HepG2 (cell line): ENCODE data around the gene ENTPD5. TPM values are rescaled to one million over a fixed set of nuclear protein-coding genes. Genes with fewer than 3 reads are reported as not detected.

Source experiments
- ATAC-seq: fragments of 200-7000 bp; cut with Tn5 transposase; 3 replicates; pipeline ENCODE4 v1.9.1; 2020; ENCODE audit warnings: mild to moderate bottlenecking, moderate library complexity
- BruUV-seq: library from RNA; stranded (reverse); fragments of 400-500 nt; replicated peaks from 2 replicates; lab custom pipeline; 2021; lab: Mats Ljungman, UMichigan
- CTCF ChIA-PET: fragments of 300-600 bp; formaldehyde crosslinking; extraction: SDS; loops from one replicate; lab custom pipeline; 2021; ENCODE audit warnings: low total read pairs, inconsistent platforms, low intra/inter-chr PET ratio; lab: Yijun Ruan, JAX
- POLR2A ChIA-PET: fragments of 350-600 bp; sonication (Branson Sonifier 250); formaldehyde crosslinking; loops from one replicate; lab custom pipeline; 2020; ENCODE audit warnings: antibody characterized with exemption, inconsistent platforms; lab: Yijun Ruan, JAX
- DNase-seq: peaks from one replicate; pipeline ENCODE4 v3.0.0-alpha.2; 2015; ENCODE audit warnings: low spot score
- FAIRE-seq: peaks from 3 replicates; lab custom pipeline; 2011; peaks lifted over from hg19 to GRCh38; lab: Jason Lieb, UNC
- H2AFZ ChIP-seq: one replicate; pipeline ENCODE4 v1.6.1; 2011; ENCODE audit warnings: low read length, inconsistent platforms
- H3K27ac ChIP-seq: fragments of 300-600 bp; 3 replicates; pipeline ENCODE4 v1.8.0; 2011; ENCODE audit warnings: mixed run types, mild to moderate bottlenecking, mixed read lengths, low read length, inconsistent platforms; ENCODE audit not compliant: insufficient read depth; ENCODE audit errors: extremely low read length
- H3K27me3 ChIP-seq, 2 experiments: fragments of 200-600 bp in 1 of 2; 2 replicates in 1 of 2; 3 replicates in 1 of 2; pipeline versions ENCODE4 v1.6.0 to v1.8.0; 2011; ENCODE audit warnings: low read length in 2 of 2, mild to moderate bottlenecking in 2 of 2, moderate library complexity in 2 of 2, inconsistent platforms in 1 of 2; ENCODE audit not compliant: insufficient read depth in 2 of 2, control insufficient read depth in 1 of 2
- H3K36me3 ChIP-seq, 2 experiments: fragments of 200-600 bp in 1 of 2; replicated peaks in 1 of 2; 2 replicates in 1 of 2; 3 replicates in 1 of 2; pipeline versions ENCODE4 v1.5.1 to v1.8.0; 2011; ENCODE audit warnings: low read length in 2 of 2, inconsistent platforms in 1 of 2; ENCODE audit not compliant: insufficient read depth in 2 of 2, control insufficient read depth in 1 of 2
- H3K4me1 ChIP-seq: 2 replicates; pipeline ENCODE4 v1.5.1; 2012; ENCODE audit warnings: low read length, inconsistent platforms; ENCODE audit not compliant: insufficient read depth
- H3K4me2 ChIP-seq: 2 replicates; pipeline ENCODE4 v1.6.0; 2011; ENCODE audit warnings: low read depth, low read length, inconsistent platforms
- H3K4me3 ChIP-seq, 3 experiments: fragments of 200-600 bp in 1 of 3; sonication (generic), shearing (Covaris generic) in 1 of 3; replicated peaks in 1 of 3; 2 replicates each; pipeline ENCODE4 v1.5.1; 2011 to 2016; ENCODE audit warnings: low read length in 3 of 3, inconsistent platforms in 2 of 3, low read depth in 2 of 3, mild to moderate bottlenecking in 2 of 3, control low read depth in 1 of 3, mixed read lengths in 1 of 3; ENCODE audit not compliant: insufficient read depth in 1 of 3
- H3K79me2 ChIP-seq: one replicate; pipeline ENCODE4 v1.6.1; 2011; ENCODE audit warnings: low read length, inconsistent platforms; ENCODE audit not compliant: insufficient read depth
- H3K9ac ChIP-seq: 2 replicates; pipeline ENCODE4 v1.6.0; 2011; ENCODE audit warnings: mild to moderate bottlenecking, low read depth, low read length, inconsistent platforms; ENCODE audit not compliant: insufficient read depth
- H3K9me3 ChIP-seq: 2 replicates; pipeline ENCODE4 v1.5.1; 2012; ENCODE audit warnings: mild to moderate bottlenecking, low read length
- H4K20me1 ChIP-seq: 2 replicates; pipeline ENCODE4 v1.6.0; 2011; ENCODE audit warnings: inconsistent platforms, mild to moderate bottlenecking, low read length, moderate library complexity; ENCODE audit not compliant: insufficient read depth
- AGO1 ChIP-seq: fragments of 200-400 bp; formaldehyde crosslinking; IDR thresholded peaks from 2 replicates; pipeline ENCODE4 v1.6.1; 2017; ENCODE audit warnings: mild to moderate bottlenecking, low read depth, low read length, moderate library complexity; ENCODE audit not compliant: poor library complexity, severe bottlenecking
- GTF3A ChIP-seq: sonication (generic); formaldehyde crosslinking; conservative IDR thresholded peaks from 2 replicates; pipeline ENCODE4 v1.4.0; 2020; ENCODE audit warnings: mild to moderate bottlenecking, missing genetic modification reagents
- HOXA9 ChIP-seq: sonication (generic); formaldehyde crosslinking; IDR thresholded peaks from 2 replicates; pipeline ENCODE4 v1.8.1; 2022; ENCODE audit warnings: missing genetic modification reagents, mild to moderate bottlenecking, moderate library complexity, borderline replicate concordance
- MATR3 ChIP-seq: sonication (generic); formaldehyde crosslinking; IDR thresholded peaks from 2 replicates; pipeline ENCODE4 v1.4.0; 2020; ENCODE audit warnings: missing genetic modification reagents
- MXD4 ChIP-seq: IDR thresholded peaks from 2 replicates; pipeline ENCODE4 v1.6.1; 2016; ENCODE audit warnings: mild to moderate bottlenecking, missing biosample characterization, missing genetic modification reagents
- ONECUT2 ChIP-seq: sonication (generic); formaldehyde crosslinking; IDR thresholded peaks from 2 replicates; pipeline ENCODE4 v1.4.0; 2020; ENCODE audit warnings: missing genetic modification reagents
- TCF7 ChIP-seq: sonication (generic); IDR thresholded peaks from 2 replicates; pipeline ENCODE4 v1.6.1; 2016; ENCODE audit warnings: antibody characterized with exemption, low read depth
- TCF7L2 ChIP-seq: IDR thresholded peaks from 2 replicates; pipeline ENCODE4 v1.6.1; 2011; ENCODE audit warnings: mild to moderate bottlenecking, low read depth, low read length, moderate library complexity
- ZBTB7A ChIP-seq: sonication (generic); formaldehyde crosslinking; IDR thresholded peaks from 2 replicates; pipeline ENCODE4 v1.8.0; 2022; ENCODE audit warnings: mild to moderate bottlenecking, missing genetic modification reagents
- ZNF160 ChIP-seq: sonication (generic); formaldehyde crosslinking; IDR thresholded peaks from 2 replicates; pipeline ENCODE4 v1.8.0; 2022; ENCODE audit warnings: mild to moderate bottlenecking, inconsistent platforms, missing genetic modification reagents
- ZNF430 ChIP-seq: sonication (generic); formaldehyde crosslinking; IDR thresholded peaks from 2 replicates; pipeline ENCODE4 v1.9.0; 2021; ENCODE audit warnings: mild to moderate bottlenecking, missing genetic modification reagents
- ZNF7 ChIP-seq: IDR thresholded peaks from 2 replicates; pipeline ENCODE4 v1.6.1; 2016; ENCODE audit warnings: missing biosample characterization, missing genetic modification reagents
- ZNF850 ChIP-seq: sonication (generic); formaldehyde crosslinking; conservative IDR thresholded peaks from 2 replicates; pipeline ENCODE4 v1.9.0; 2021; ENCODE audit warnings: mild to moderate bottlenecking, missing genetic modification reagents
- WGBS: methylation state at CpG from one replicate; pipeline ENCODE4 v1.1.6; 2017; ENCODE audit warnings: low lambda C conversion rate; 5-methylcytosine and 5-hydroxymethylcytosine counted together
- in situ Hi-C: cut with HindIII; loops from 2 replicates; pipeline ENCODE4 v1.10.0; 2017; ENCODE audit warnings: low pct_unique_long_range_greater_than_20kb; ENCODE audit not compliant: extremely low pct_ligation_motif_present
- intact Hi-C: fragments of 100-400 bp; cut with micrococcal nuclease; formaldehyde crosslinking; loops from one replicate; pipeline ENCODE4 v1.10.0; 2022; ENCODE audit not compliant: unreplicated experiment
- polyA plus RNA-seq, 8 experiments: library from polyadenylated mRNA; depleted of rRNA in 3 of 8; stranded (reverse) in 7 of 8; unstranded in 1 of 8; fragments of >200 nt; fragmentation: Illumina TruSeq in 4 of 8; extraction: Trizol in 4 of 8; gene quantifications; 2 replicates each; pipeline versions ENCODE4 v1.2.1 to v1.2.3, GENCODE V29; 2011 to 2016; ENCODE audit warnings: low read depth in 4 of 8, missing spikeins in 1 of 8, mixed read lengths in 1 of 8; ENCODE audit not compliant: insufficient read depth in 1 of 8
- total RNA-seq, 5 experiments: library from RNA; depleted of rRNA; stranded (reverse); fragments of >200 nt; fragmentation: Illumina TruSeq; extraction: Trizol; gene quantifications; 2 replicates each; pipeline ENCODE4 v1.2.3, GENCODE V29; 2016; ENCODE audit warnings: low read depth in 1 of 5
- TF ChIP-seq, protein P1 (sequence below): sonication (generic); formaldehyde crosslinking; IDR thresholded peaks from 2 replicates; pipeline ENCODE4 v1.8.1; 2022; ENCODE audit warnings: mild to moderate bottlenecking, missing genetic modification reagents
- TF ChIP-seq, protein P2 (sequence below): IDR thresholded peaks from 2 replicates; pipeline ENCODE4 v1.6.1; 2012; ENCODE audit warnings: inconsistent platforms

Gene ENTPD5
- total and polyA plus RNA-seq, 2 of the 13 experiments (the other 11 are each of a cell fraction or from before 2014, with no cell fraction given), result 33.8 to 43.3 TPM

- Histone ChIP-seq H3K9me3 (no peaks in the 10 kb centered on the region), H3K9ac (no peak overlapping the region), H3K4me3 (no peak overlapping the region), H3K36me3 (peaks cover 4 to 12% of the 10 kb centered on the region in 2 experiments; a peak in 4 of 5 replicates), H3K4me1 (peaks cover 10% of the 10 kb centered on the region), H3K27ac (no peak overlapping the region), H3K79me2 (no peaks in the 10 kb centered on the region), H3K4me2 (no peak overlapping the region), H3K27me3 (no peaks in the 10 kb centered on the region), H4K20me1 (no peaks in the 10 kb centered on the region), H2AFZ (no peak overlapping the region)
- ATAC-seq (no peak), FAIRE-seq (no peak), DNase-seq (no peak)
- BruUV-seq, result no TSS peak
- intact Hi-C loops, result no loop called here
- TF ChIP-seq MATR3 (no peak), HOXA9 (no peak), ZNF430 (no peak), AGO1 (no peak), TCF7L2 (no peak), ONECUT2 (CRISPR knock-in tag) (no peak), GTF3A (no peak), MXD4 (CRISPR knock-in tag) (no peak), ZNF7 (no peak), ZNF850 (no peak), ZNF160 (CRISPR knock-in tag) (no peak), ZBTB7A (no peak), TCF7 (no peak)
- TF ChIP-seq, protein P1, sequence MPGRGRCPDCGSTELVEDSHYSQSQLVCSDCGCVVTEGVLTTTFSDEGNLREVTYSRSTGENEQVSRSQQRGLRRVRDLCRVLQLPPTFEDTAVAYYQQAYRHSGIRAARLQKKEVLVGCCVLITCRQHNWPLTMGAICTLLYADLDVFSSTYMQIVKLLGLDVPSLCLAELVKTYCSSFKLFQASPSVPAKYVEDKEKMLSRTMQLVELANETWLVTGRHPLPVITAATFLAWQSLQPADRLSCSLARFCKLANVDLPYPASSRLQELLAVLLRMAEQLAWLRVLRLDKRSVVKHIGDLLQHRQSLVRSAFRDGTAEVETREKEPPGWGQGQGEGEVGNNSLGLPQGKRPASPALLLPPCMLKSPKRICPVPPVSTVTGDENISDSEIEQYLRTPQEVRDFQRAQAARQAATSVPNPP (CRISPR knock-in tag), result no peak
- TF ChIP-seq, protein P2, sequence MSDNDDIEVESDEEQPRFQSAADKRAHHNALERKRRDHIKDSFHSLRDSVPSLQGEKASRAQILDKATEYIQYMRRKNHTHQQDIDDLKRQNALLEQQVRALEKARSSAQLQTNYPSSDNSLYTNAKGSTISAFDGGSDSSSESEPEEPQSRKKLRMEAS, result no peak
- ChIA-PET CTCF (no interaction called here), POLR2A (no interaction called here)
- in situ Hi-C loops, result no loop called here
- WGBS, result 95% methylated on average over 17 of the region's 17 CpGs
These were observed 74.5 kb downstream of the ENTPD5 start for GRCh38 chr14:73944432-73945158.
